NCI-H1092 (cell line): ENCODE results near the gene XXYLT1.
A peak's percentile ranks its signal among the peaks of the same experiment; 100 is the strongest.
"Not testable (repeated sequence)": the region's sequence is repeated elsewhere in the genome, so short reads cannot be mapped to it uniquely, and the experiment has no call there.

ENCODE experiments used
- DNase-seq: peaks from one replicate; lab custom pipeline; 2025; lab: John Stamatoyannopoulos, UW

The XXYLT1 gene

GRCh38 chr3:195270817-195271409 is at the start of gene XXYLT1:
XXYLT1 (minus strand) TSS chr3:195271159; CDS start chr3:195271058, 101 bp downstream.
- peak; percentile 83 for DNase-seq

- DNase-seq: no peak
Measured at GRCh38 chr3:195319060-195319459, 48.1 kb upstream of the XXYLT1 start.

- no peak for DNase-seq
Measured at GRCh38 chr3:195312714-195313113, 41.8 kb upstream of the XXYLT1 start.

- no peak for DNase-seq
Measured at GRCh38 chr3:195307711-195308110, 36.8 kb upstream of the XXYLT1 start.

GRCh38 chr3:195306369-195306768 is 35.4 kb upstream of the XXYLT1 start:
- DNase-seq: no peak

- DNase-seq: no peak
Measured at GRCh38 chr3:195302431-195302830, 31.5 kb upstream of the XXYLT1 start.

GRCh38 chr3:195297446-195297845 is 26.5 kb upstream of the XXYLT1 start:
- DNase-seq: no peak

- no peak for DNase-seq
Measured at GRCh38 chr3:195296662-195297061, 25.7 kb upstream of the XXYLT1 start.

- DNase-seq: no peak
Measured at GRCh38 chr3:195291121-195291520, 20.2 kb upstream of the XXYLT1 start.

- DNase-seq: not testable (repeated sequence)
Measured at GRCh38 chr3:195290643-195291042, 19.7 kb upstream of the XXYLT1 start.

GRCh38 chr3:195286115-195286872 is 15.3 kb upstream of the XXYLT1 start:
- no peak for DNase-seq

GRCh38 chr3:195285372-195285771 is 14.4 kb upstream of the XXYLT1 start:
- no peak for DNase-seq

- no peak for DNase-seq
Measured at GRCh38 chr3:195284842-195285241, 13.9 kb upstream of the XXYLT1 start.

- no peak for DNase-seq
Measured at GRCh38 chr3:195282961-195283360, 12.0 kb upstream of the XXYLT1 start.

GRCh38 chr3:195274259-195274966 is 3.5 kb upstream of the XXYLT1 start:
- DNase-seq: no peak

- DNase-seq: peak; percentile 79
Measured at GRCh38 chr3:195271410-195272243, 668 bp upstream of the XXYLT1 start.

GRCh38 chr3:195270079-195270816 is 711 bp downstream of the XXYLT1 start:
- peak; percentile 44 for DNase-seq

GRCh38 chr3:195269375-195270078 is 1.4 kb downstream of the XXYLT1 start:
- DNase-seq: no peak

GRCh38 chr3:195268576-195269309 is 2.2 kb downstream of the XXYLT1 start:
- no peak for DNase-seq

- no peak for DNase-seq
Measured at GRCh38 chr3:195267096-195267495, 3.9 kb downstream of the XXYLT1 start.
